ENCODE results near the gene OLIG3.

The OLIG3 gene

GRCh38 chr6:137494281-137494987, at the start of gene OLIG3:
OLIG3 (minus strand) TSS chr6:137494394; CDS start chr6:137494170, 224 bp downstream.
- TF ChIP-seq CTCF (IDR thresholded peaks at IDR 0.05; ENCODE audit: insufficient read depth, low read length, missing control alignments) = no peak
- no peak for DNase-seq (ENCODE audit: low read depth, low spot score)
- POLR2A ChIA-PET = no interaction called here
- no peak within 1 kb of the TSS for H3K4me3 ChIP-seq (ENCODE audit: low read depth, low read length)
- CTCF ChIA-PET = no interaction called here

GRCh38 chr6:137543114-137543513, 48.9 kb upstream of the OLIG3 start:
- no peak for DNase-seq (ENCODE audit: low read depth, low spot score)
- ChIA-PET CTCF (no interaction called here), POLR2A (no interaction called here)
- TF ChIP-seq CTCF (IDR thresholded peaks at IDR 0.05; ENCODE audit: insufficient read depth, low read length, missing control alignments) = no peak
- no peak overlapping the region for H3K4me3 ChIP-seq (ENCODE audit: low read depth, low read length)

GRCh38 chr6:137542713-137543112, 48.5 kb upstream of the OLIG3 start:
- CTCF ChIA-PET = no interaction called here
- no peak overlapping the region for H3K4me3 ChIP-seq (ENCODE audit: low read depth, low read length)
- no peak for DNase-seq (ENCODE audit: low read depth, low spot score)
- POLR2A ChIA-PET = no interaction called here
- TF ChIP-seq CTCF (IDR thresholded peaks at IDR 0.05; ENCODE audit: insufficient read depth, low read length, missing control alignments) = no peak

- POLR2A ChIA-PET = no interaction called here
- H3K4me3 ChIP-seq (ENCODE audit: low read depth, low read length) = no peak overlapping the region
- DNase-seq (ENCODE audit: low read depth, low spot score) = no peak
- CTCF ChIA-PET = no interaction called here
- TF ChIP-seq CTCF (IDR thresholded peaks at IDR 0.05; ENCODE audit: insufficient read depth, low read length, missing control alignments) = no peak
These were observed 47.4 kb upstream of the OLIG3 start for GRCh38 chr6:137541534-137542063.

- no peak for DNase-seq (ENCODE audit: low read depth, low spot score)
- CTCF ChIA-PET = no interaction called here
- POLR2A ChIA-PET = no interaction called here
- TF ChIP-seq CTCF (IDR thresholded peaks at IDR 0.05; ENCODE audit: insufficient read depth, low read length, missing control alignments) = no peak
- H3K4me3 ChIP-seq (ENCODE audit: low read depth, low read length) = no peak overlapping the region
These were observed 42.0 kb upstream of the OLIG3 start for GRCh38 chr6:137536104-137536773.

- no peak for DNase-seq (ENCODE audit: low read depth, low spot score)
- CTCF ChIA-PET = no interaction called here
- no peak overlapping the region for H3K4me3 ChIP-seq (ENCODE audit: low read depth, low read length)
- TF ChIP-seq CTCF (IDR thresholded peaks at IDR 0.05; ENCODE audit: insufficient read depth, low read length, missing control alignments) = no peak
- POLR2A ChIA-PET = no interaction called here
These were observed 37.3 kb upstream of the OLIG3 start for GRCh38 chr6:137531376-137532092.
